PFSK-1 (cell line): ENCODE data around the gene BRICD5.

Experiments used
- FOXP2 ChIP-seq: optimal IDR thresholded peaks from 2 replicates; pipeline ENCODE3; 2011; ENCODE audit warnings: borderline replicate concordance, control low read depth, inconsistent platforms; ENCODE audit not compliant: insufficient read depth; ENCODE audit errors: extremely low read length, extremely low read depth
- POLR2AphosphoS5 ChIP-seq: IDR thresholded peaks from 2 replicates; pipeline ENCODE4 v1.6.1; 2012; ENCODE audit warnings: low read depth, mild to moderate bottlenecking, control low read depth, low read length, moderate library complexity
- REST ChIP-seq, 2 experiments: IDR thresholded peaks; 2 replicates each; pipeline versions ENCODE4 v1.6.1 to v1.8.0; 2011 to 2012; ENCODE audit warnings: low read depth in 2 of 2, low read length in 2 of 2, control low read depth in 1 of 2, inconsistent platforms in 1 of 2, mild to moderate bottlenecking in 1 of 2, moderate library complexity in 1 of 2; ENCODE audit not compliant: insufficient read depth in 1 of 2
- SIN3A ChIP-seq: IDR thresholded peaks from 2 replicates; pipeline ENCODE4 v1.6.1; 2012; ENCODE audit warnings: mild to moderate bottlenecking, low read length, moderate library complexity, borderline replicate concordance; ENCODE audit not compliant: insufficient read depth
- TAF1 ChIP-seq: IDR thresholded peaks from 2 replicates; pipeline ENCODE4 v1.6.1; 2012; ENCODE audit warnings: low read length, control low read depth, borderline replicate concordance; ENCODE audit not compliant: insufficient read depth

Gene BRICD5

GRCh38 chr16:2174396-2175131 lies 36.1 kb downstream of the BRICD5 start:
- TF ChIP-seq TAF1 (no peak), SIN3A (no peak), REST (IDR thresholded peaks at IDR 0.05; ENCODE audit: insufficient read depth in 1 of 2, low read depth in 2 of 2, low read length in 2 of 2) (no peak), FOXP2 (no peak), POLR2AphosphoS5 (no peak)

GRCh38 chr16:2173916-2174315 lies 36.7 kb downstream of the BRICD5 start:
- TF ChIP-seq FOXP2, result no peak
- TF ChIP-seq TAF1, result no peak
- TF ChIP-seq POLR2AphosphoS5, result no peak
- TF ChIP-seq REST (IDR thresholded peaks at IDR 0.05; ENCODE audit: insufficient read depth in 1 of 2, low read depth in 2 of 2, low read length in 2 of 2), result no peak
- TF ChIP-seq SIN3A, result no peak

GRCh38 chr16:2173366-2173765 lies 37.3 kb downstream of the BRICD5 start:
- TF ChIP-seq POLR2AphosphoS5 (no peak), REST (IDR thresholded peaks at IDR 0.05; ENCODE audit: insufficient read depth in 1 of 2, low read depth in 2 of 2, low read length in 2 of 2) (no peak), TAF1 (no peak), SIN3A (no peak), FOXP2 (no peak)

GRCh38 chr16:2172688-2173335 lies 37.9 kb downstream of the BRICD5 start:
- TF ChIP-seq FOXP2 (no peak), REST (IDR thresholded peaks at IDR 0.05; ENCODE audit: insufficient read depth in 1 of 2, low read depth in 2 of 2, low read length in 2 of 2) (no peak), POLR2AphosphoS5 (no peak), TAF1 (no peak), SIN3A (no peak)
